ENCODE data around the gene VPS26A.

The VPS26A gene

GRCh38 chr10:69179743-69180524 lies 56.0 kb downstream of the VPS26A start, which contains the start of gene SUPV3L1:
Gene SUPV3L1, plus strand, starts transcription at chr10:69180234. Its CDS starts 58 bp downstream, at chr10:69180292.
- peak; percentile 95 for DNase-seq

GRCh38 chr10:69180525-69181204 lies 56.7 kb downstream of the VPS26A start:
- peak; percentile 6 for DNase-seq

- DNase-seq = no peak
Measured at GRCh38 chr10:69181433-69181832, 57.5 kb downstream of the VPS26A start.

GRCh38 chr10:69182005-69182404 lies 58.0 kb downstream of the VPS26A start:
- DNase-seq = no peak

GRCh38 chr10:69186524-69186923 lies 62.5 kb downstream of the VPS26A start:
- DNase-seq = no peak

- no peak for DNase-seq
Measured at GRCh38 chr10:69201045-69201444, 77.1 kb downstream of the VPS26A start.

GRCh38 chr10:69202332-69202731 lies 78.4 kb downstream of the VPS26A start:
- DNase-seq = no peak

- DNase-seq = no peak
Measured at GRCh38 chr10:69208761-69209160, 84.8 kb downstream of the VPS26A start.

GRCh38 chr10:69209787-69210484 lies 86.0 kb downstream of the VPS26A start:
- no peak for DNase-seq

GRCh38 chr10:69211104-69211503 lies 87.1 kb downstream of the VPS26A start:
- no peak for DNase-seq

GRCh38 chr10:69211524-69211923 lies 87.5 kb downstream of the VPS26A start:
- no peak for DNase-seq

GRCh38 chr10:69213591-69214311 lies 89.8 kb downstream of the VPS26A start:
- peak; percentile 43 for DNase-seq

GRCh38 chr10:69214666-69215131 lies 90.7 kb downstream of the VPS26A start:
- no peak for DNase-seq

GRCh38 chr10:69215405-69216171 lies 91.6 kb downstream of the VPS26A start:
- no peak for DNase-seq

GRCh38 chr10:69216577-69217118 lies 92.7 kb downstream of the VPS26A start:
- no peak for DNase-seq

GRCh38 chr10:69217119-69217754 lies 93.3 kb downstream of the VPS26A start:
- DNase-seq = no peak

GRCh38 chr10:69218831-69219230 lies 94.9 kb downstream of the VPS26A start:
- no peak for DNase-seq

GRCh38 chr10:69220041-69220451 lies 96.1 kb downstream of the VPS26A start, which contains the start of gene HKDC1:
Gene HKDC1, plus strand, starts transcription at chr10:69220332. Its CDS starts 104 bp downstream, at chr10:69220436.
- DNase-seq = no peak

GRCh38 chr10:69220507-69220906 lies 96.5 kb downstream of the VPS26A start:
- DNase-seq = no peak
